ENCODE results near the gene OPN3. TPM values are rescaled to one million over a fixed set of nuclear protein-coding genes. Genes with fewer than 3 reads are reported as not detected.

The OPN3 gene
- total and polyA plus RNA-seq, 9 of the 15 experiments (the other 6 are each of a cell fraction or from before 2014, with no cell fraction given): 4.2 to 34.6 (median 17.0) TPM

DNA sequence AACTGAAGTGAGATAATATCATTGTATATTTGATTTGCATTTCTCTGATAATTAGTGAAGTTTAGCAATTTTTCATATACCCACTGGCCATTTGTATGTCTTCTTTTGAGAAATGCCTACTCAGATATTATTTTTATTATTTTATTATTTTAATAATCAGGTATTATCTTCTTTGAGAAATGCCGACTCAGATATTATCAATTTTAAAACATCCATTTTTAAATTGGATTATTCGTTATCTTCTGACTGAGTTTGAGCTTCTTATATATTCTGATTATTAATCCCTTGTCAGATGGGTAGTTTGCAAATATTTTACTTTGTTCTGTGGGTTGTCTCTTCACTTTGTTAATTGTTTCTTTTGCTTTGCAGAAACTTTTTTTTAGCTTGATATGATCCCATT is 70.3 kb downstream of the OPN3 start:
- H3K4me2 ChIP-seq (ENCODE audit: insufficient read depth, low read length): no peak overlapping the region
- intact Hi-C loops (cut with micrococcal nuclease) (no loop called here), in situ Hi-C loops (cut with MboI) (no loop called here)
- H3K27ac ChIP-seq (ENCODE audit: extremely low read depth, low read depth, low read length): no peak overlapping the region
- no peak overlapping the region for H3K4me3 ChIP-seq
- no peak overlapping the region for H3K9ac ChIP-seq (ENCODE audit: insufficient read depth in 1 of 2, low read depth in 2 of 2, low read length in 2 of 2)
- ATAC-seq (no peak), FAIRE-seq (no peak), DNase-seq (ENCODE audit: extremely low read depth in 1 of 4, low spot score in 3 of 4) (no peak)
- H3K9me1 ChIP-seq (ENCODE audit: control insufficient read depth, insufficient read depth, low read length): no peaks in the 10 kb centered on the region
- H3K27me3 ChIP-seq (ENCODE audit: control insufficient read depth in 2 of 2, insufficient read depth in 2 of 2, low read length in 2 of 2): peaks cover 11 to 19% of the 10 kb centered on the region in 2 experiments
- H3K36me3 ChIP-seq (ENCODE audit: control insufficient read depth, insufficient read depth, low read length): no peaks in the 10 kb centered on the region
- H3K9me3 ChIP-seq (replicated peaks; ENCODE audit: control insufficient read depth, insufficient read depth, low read depth, low read length): no peaks in the 10 kb centered on the region
- ChIA-PET POLR2A (no interaction called here), CTCF (ENCODE audit: low intra/inter-chr PET ratio) (no interaction called here)
- TF ChIP-seq LCOR (CRISPR knock-in tag; IDR thresholded peaks at IDR 0.05): no peak
- no peak for TF ChIP-seq SRSF3 (IDR thresholded peaks at IDR 0.05; ENCODE audit: insufficient read depth, low read length)
- TF ChIP-seq CBX8 (IDR thresholded peaks at IDR 0.05; ENCODE audit: borderline replicate concordance, extremely low read depth, low read depth, low read length, poor library complexity, severe bottlenecking): peak; percentile 38
- no peak for TF ChIP-seq STAG1 (CRISPR knock-in tag; IDR thresholded peaks at IDR 0.05; ENCODE audit: borderline replicate concordance)
- 0 out of 2 replicates have a peak, but pooled peaks have one; percentile 12 for TF ChIP-seq C11orf30 (IDR thresholded peaks at IDR 0.05; ENCODE audit: low read depth)
- TF ChIP-seq SMAD2 (IDR thresholded peaks at IDR 0.05; ENCODE audit: low read depth, low read length): no peak
- no peak for TF ChIP-seq ZKSCAN3 (CRISPR knock-in tag; IDR thresholded peaks at IDR 0.05)
- no peak for TF ChIP-seq ZKSCAN1 (IDR thresholded peaks at IDR 0.05; ENCODE audit: low read depth, low read length)
- peak; percentile 59 for TF ChIP-seq ZNF316 (IDR thresholded peaks at IDR 0.05)
- 2% methylated on average over 2 of the region's 2 CpGs for WGBS (ENCODE audit: insufficient coverage, low coverage, missing lambda C conversion rate)
- no peaks in the 10 kb centered on the region for H3K79me2 ChIP-seq (ENCODE audit: control insufficient read depth, insufficient read depth, low read length)
- no peak overlapping the region for H2AFZ ChIP-seq (ENCODE audit: low read depth, low read length)
- no peaks in the 10 kb centered on the region for H3K4me1 ChIP-seq (replicated peaks in 1 of 2; ENCODE audit: control insufficient read depth in 2 of 2, insufficient read depth in 2 of 2, low read length in 2 of 2)
- BruUV-seq (replicated peaks): no TSS peak
- H4K20me1 ChIP-seq (replicated peaks; ENCODE audit: control insufficient read depth, insufficient read depth, low read length): no peaks in the 10 kb centered on the region
